HL-60 (cell line): ENCODE measurements around the gene MAP2K5.

ENCODE experiments used
- DNase-seq, 2 experiments: peaks; one replicate each; pipeline ENCODE4 v3.0.0-alpha.2; 2010 to 2020; ENCODE audit warnings: low read depth in 1 of 2, low spot score in 1 of 2
- H3K27ac ChIP-seq: fragments of 250-450 bp; sonication (Bioruptor Pico); replicated peaks from 2 replicates; pipeline ENCODE4 v1.5.1; 2020; ENCODE audit warnings: mild to moderate bottlenecking, moderate library complexity
- H3K27me3 ChIP-seq: fragments of 250-450 bp; sonication (Bioruptor Pico); 2 replicates; pipeline ENCODE4 v1.5.1; 2021; ENCODE audit warnings: mild to moderate bottlenecking, moderate library complexity; ENCODE audit not compliant: insufficient read depth, poor library complexity, severe bottlenecking
- H3K4me3 ChIP-seq: replicated peaks from 2 replicates; pipeline ENCODE4 v1.5.1; 2011; ENCODE audit warnings: mild to moderate bottlenecking, control low read depth, low read length; ENCODE audit not compliant: insufficient read depth
- GABPA ChIP-seq: IDR thresholded peaks from 2 replicates; pipeline ENCODE4 v1.6.1; 2012; ENCODE audit warnings: low read depth
- POLR2AphosphoS5 ChIP-seq: IDR thresholded peaks from 2 replicates; pipeline ENCODE4 v1.6.1; 2012; ENCODE audit warnings: low read depth
- SPI1 ChIP-seq: IDR thresholded peaks from 2 replicates; pipeline ENCODE4 v1.6.1; 2012; ENCODE audit warnings: low read depth, mild to moderate bottlenecking, borderline replicate concordance
- TF ChIP-seq, protein P1 (sequence below): IDR thresholded peaks from one replicate; pipeline ENCODE4 v1.5.1; 2011; ENCODE audit warnings: low read length, control low read depth, inconsistent platforms; ENCODE audit not compliant: insufficient read depth
- TF ChIP-seq, protein P2 (sequence below): IDR thresholded peaks from 2 replicates; pipeline ENCODE4 v1.6.1; 2012; ENCODE audit warnings: low read depth; ENCODE audit not compliant: insufficient replicate concordance

The MAP2K5 gene

DNA sequence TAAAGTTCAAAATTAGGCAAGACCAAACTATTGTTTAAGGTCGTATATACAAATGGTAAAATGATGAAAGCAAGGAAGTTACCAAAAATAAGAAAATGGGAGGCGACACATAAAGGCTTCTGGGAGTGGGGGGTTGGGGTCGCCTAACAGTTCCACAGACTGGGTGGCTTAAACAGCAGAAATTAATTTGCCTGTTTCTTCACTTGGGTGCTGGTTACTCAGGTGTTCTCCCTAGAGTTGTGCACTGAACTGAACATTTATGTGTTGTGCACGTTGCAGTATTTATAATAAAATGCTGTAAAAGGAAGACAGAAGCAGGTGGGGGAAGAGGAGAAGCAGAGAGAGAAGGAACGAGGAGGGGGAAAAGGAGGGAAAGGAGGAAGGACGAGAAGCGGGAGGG, 307.8 kb downstream of the MAP2K5 start:
- DNase-seq = no peak
- H3K27ac ChIP-seq = peak overlapping the region; percentile 29
- no peaks in the 10 kb centered on the region for H3K27me3 ChIP-seq
- TF ChIP-seq, protein P1, sequence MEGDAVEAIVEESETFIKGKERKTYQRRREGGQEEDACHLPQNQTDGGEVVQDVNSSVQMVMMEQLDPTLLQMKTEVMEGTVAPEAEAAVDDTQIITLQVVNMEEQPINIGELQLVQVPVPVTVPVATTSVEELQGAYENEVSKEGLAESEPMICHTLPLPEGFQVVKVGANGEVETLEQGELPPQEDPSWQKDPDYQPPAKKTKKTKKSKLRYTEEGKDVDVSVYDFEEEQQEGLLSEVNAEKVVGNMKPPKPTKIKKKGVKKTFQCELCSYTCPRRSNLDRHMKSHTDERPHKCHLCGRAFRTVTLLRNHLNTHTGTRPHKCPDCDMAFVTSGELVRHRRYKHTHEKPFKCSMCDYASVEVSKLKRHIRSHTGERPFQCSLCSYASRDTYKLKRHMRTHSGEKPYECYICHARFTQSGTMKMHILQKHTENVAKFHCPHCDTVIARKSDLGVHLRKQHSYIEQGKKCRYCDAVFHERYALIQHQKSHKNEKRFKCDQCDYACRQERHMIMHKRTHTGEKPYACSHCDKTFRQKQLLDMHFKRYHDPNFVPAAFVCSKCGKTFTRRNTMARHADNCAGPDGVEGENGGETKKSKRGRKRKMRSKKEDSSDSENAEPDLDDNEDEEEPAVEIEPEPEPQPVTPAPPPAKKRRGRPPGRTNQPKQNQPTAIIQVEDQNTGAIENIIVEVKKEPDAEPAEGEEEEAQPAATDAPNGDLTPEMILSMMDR = no peak
- TF ChIP-seq, protein P2, sequence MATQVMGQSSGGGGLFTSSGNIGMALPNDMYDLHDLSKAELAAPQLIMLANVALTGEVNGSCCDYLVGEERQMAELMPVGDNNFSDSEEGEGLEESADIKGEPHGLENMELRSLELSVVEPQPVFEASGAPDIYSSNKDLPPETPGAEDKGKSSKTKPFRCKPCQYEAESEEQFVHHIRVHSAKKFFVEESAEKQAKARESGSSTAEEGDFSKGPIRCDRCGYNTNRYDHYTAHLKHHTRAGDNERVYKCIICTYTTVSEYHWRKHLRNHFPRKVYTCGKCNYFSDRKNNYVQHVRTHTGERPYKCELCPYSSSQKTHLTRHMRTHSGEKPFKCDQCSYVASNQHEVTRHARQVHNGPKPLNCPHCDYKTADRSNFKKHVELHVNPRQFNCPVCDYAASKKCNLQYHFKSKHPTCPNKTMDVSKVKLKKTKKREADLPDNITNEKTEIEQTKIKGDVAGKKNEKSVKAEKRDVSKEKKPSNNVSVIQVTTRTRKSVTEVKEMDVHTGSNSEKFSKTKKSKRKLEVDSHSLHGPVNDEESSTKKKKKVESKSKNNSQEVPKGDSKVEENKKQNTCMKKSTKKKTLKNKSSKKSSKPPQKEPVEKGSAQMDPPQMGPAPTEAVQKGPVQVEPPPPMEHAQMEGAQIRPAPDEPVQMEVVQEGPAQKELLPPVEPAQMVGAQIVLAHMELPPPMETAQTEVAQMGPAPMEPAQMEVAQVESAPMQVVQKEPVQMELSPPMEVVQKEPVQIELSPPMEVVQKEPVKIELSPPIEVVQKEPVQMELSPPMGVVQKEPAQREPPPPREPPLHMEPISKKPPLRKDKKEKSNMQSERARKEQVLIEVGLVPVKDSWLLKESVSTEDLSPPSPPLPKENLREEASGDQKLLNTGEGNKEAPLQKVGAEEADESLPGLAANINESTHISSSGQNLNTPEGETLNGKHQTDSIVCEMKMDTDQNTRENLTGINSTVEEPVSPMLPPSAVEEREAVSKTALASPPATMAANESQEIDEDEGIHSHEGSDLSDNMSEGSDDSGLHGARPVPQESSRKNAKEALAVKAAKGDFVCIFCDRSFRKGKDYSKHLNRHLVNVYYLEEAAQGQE = no peak
- TF ChIP-seq POLR2AphosphoS5 = no peak
- TF ChIP-seq GABPA = no peak
- no peak for TF ChIP-seq SPI1
- no peak overlapping the region for H3K4me3 ChIP-seq

- Histone ChIP-seq H3K4me3 (no peak overlapping the region), H3K27me3 (no peaks in the 10 kb centered on the region), H3K27ac (peak overlapping the region; percentile 29)
- peak; percentile 68 to 87 for DNase-seq
- TF ChIP-seq, protein P2 = no peak
- TF ChIP-seq GABPA (peak; percentile 13; the same call in 1 of the 2 replicates), POLR2AphosphoS5 (peak; percentile 53; the same call in 1 of the 2 replicates), SPI1 (peak; percentile 94)
- TF ChIP-seq, protein P1 = no peak
Measured at GRCh38 chr15:67850994-67851571, 308.6 kb downstream of the MAP2K5 start.

DNA sequence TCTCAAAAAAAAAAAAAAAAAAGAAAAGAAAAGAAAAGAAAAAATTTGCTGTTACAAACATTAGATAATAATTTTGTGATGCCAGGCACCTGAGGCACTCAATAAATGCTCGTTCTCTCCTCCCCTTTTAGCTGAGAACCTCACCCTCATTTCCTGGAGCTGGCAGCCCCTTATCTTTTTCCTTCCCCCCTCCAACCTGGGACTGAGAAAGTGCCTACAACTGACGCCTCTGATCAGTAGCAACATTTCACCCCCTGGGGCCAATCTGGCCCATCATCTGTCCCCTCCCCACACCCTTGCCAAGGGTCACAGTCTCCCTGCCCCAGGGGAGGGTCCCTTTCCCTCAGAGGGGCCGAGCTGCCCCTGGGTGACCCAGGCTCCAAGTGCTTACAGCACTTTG, 309.9 kb downstream of the MAP2K5 start:
- H3K27me3 ChIP-seq = no peaks in the 10 kb centered on the region
- TF ChIP-seq POLR2AphosphoS5 (no peak), SPI1 (no peak), GABPA (no peak)
- TF ChIP-seq, protein P1 = no peak
- TF ChIP-seq, protein P2 = no peak
- no peak for DNase-seq
- no peak overlapping the region for H3K27ac ChIP-seq
- H3K4me3 ChIP-seq = no peak overlapping the region
